Osteocyte (in vitro differentiated cells): ENCODE results near the gene FGR. TPM values are rescaled to one million over a fixed set of nuclear protein-coding genes. Genes with fewer than 3 reads are reported as not detected.

Experiments
- DNase-seq: peaks from one replicate; pipeline ENCODE4 v3.0.0; 2021; ENCODE audit warnings: mixed read lengths; ENCODE audit not compliant: unreplicated experiment; ENCODE audit errors: extremely low spot score
- H3K27ac Mint-ChIP-seq: one replicate; pipeline ENCODE4 v1.8.0; 2021; ENCODE audit warnings: mild to moderate bottlenecking, mixed read lengths; ENCODE audit not compliant: unreplicated experiment
- H3K27me3 Mint-ChIP-seq: one replicate; pipeline ENCODE4 v1.8.0; 2021; ENCODE audit warnings: mixed read lengths; ENCODE audit not compliant: unreplicated experiment
- H3K36me3 Mint-ChIP-seq: one replicate; pipeline ENCODE4 v1.8.0; 2021; ENCODE audit warnings: mixed read lengths; ENCODE audit not compliant: unreplicated experiment
- H3K4me1 Mint-ChIP-seq: one replicate; pipeline ENCODE4 v1.8.0; 2021; ENCODE audit warnings: mixed read lengths; ENCODE audit not compliant: unreplicated experiment
- H3K4me3 Mint-ChIP-seq: one replicate; pipeline ENCODE4 v1.8.0; 2021; ENCODE audit warnings: mild to moderate bottlenecking, moderate library complexity, mixed read lengths; ENCODE audit not compliant: unreplicated experiment
- H3K9me3 Mint-ChIP-seq: one replicate; pipeline ENCODE4 v1.8.0; 2021; ENCODE audit warnings: mixed read lengths; ENCODE audit not compliant: unreplicated experiment
- total RNA-seq: library from RNA; stranded (reverse); gene quantifications from 2 replicates; pipeline ENCODE4 v1.2.1, GENCODE V29; 2021
- TF ChIP-seq, protein P1 (sequence below): fragments of 200-600 bp; sonication (generic); IDR thresholded peaks from 2 replicates; pipeline ENCODE4 v1.5.0; 2021; ENCODE audit warnings: antibody characterized with exemption, mild to moderate bottlenecking, moderate library complexity

The FGR gene
- total RNA-seq, 1 donor from 2014 or later: not detected

DNA sequence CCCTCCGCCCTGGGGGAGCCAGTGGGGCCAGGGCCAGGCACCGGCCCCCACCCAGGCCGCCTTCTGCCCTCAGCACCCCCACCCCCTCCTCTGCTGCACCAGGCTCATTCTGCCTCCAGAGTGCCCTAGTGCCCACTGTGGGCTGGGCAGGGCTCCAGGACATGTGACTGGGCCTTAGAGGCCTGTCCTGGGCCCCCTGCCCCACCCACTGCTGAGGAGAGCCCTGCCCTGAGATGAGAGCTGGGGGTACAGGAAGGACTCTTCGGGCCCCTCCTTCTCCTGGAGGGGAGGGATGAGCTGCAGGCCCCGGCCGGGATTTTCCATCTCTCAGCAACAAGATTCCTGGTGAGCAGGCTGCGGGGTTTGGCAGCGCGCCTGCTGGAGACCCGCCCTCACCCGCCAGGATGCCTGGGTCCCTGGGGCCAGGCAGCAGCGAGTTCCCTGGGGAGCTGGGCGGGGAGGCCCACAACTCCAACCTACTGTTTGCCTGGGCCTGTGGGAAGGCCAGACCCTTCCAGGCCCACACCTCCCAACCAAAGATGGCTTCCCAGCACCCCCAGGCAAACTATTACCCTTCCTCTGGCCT, 45.1 kb downstream of the FGR start:
- no peaks in the 10 kb centered on the region for H3K9me3 Mint-ChIP-seq
- peaks cover 2% of the 10 kb centered on the region for H3K36me3 Mint-ChIP-seq

DNA sequence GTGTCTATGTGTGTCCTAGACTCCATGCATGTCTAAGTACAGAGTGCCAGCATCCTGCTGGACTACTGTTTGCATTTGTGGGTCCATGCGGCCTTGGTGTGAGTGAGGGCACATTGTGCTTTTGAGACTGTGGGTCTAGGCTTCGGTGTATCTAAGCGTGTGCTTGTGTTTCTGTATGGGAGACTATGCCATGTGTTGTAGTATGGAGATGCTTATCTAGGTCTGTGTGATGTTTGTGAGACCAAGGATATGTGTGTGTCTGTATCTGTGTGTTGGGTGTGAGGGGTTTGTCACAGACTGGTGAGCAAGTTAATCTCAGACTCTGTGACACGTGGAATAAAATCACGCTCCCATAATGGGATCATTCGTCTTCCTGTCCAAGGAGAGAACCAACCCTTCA, 45.5 kb downstream of the FGR start:
- no peak overlapping the region for H3K4me3 Mint-ChIP-seq
- no peaks in the 10 kb centered on the region for H3K9me3 Mint-ChIP-seq
- TF ChIP-seq, protein P1, sequence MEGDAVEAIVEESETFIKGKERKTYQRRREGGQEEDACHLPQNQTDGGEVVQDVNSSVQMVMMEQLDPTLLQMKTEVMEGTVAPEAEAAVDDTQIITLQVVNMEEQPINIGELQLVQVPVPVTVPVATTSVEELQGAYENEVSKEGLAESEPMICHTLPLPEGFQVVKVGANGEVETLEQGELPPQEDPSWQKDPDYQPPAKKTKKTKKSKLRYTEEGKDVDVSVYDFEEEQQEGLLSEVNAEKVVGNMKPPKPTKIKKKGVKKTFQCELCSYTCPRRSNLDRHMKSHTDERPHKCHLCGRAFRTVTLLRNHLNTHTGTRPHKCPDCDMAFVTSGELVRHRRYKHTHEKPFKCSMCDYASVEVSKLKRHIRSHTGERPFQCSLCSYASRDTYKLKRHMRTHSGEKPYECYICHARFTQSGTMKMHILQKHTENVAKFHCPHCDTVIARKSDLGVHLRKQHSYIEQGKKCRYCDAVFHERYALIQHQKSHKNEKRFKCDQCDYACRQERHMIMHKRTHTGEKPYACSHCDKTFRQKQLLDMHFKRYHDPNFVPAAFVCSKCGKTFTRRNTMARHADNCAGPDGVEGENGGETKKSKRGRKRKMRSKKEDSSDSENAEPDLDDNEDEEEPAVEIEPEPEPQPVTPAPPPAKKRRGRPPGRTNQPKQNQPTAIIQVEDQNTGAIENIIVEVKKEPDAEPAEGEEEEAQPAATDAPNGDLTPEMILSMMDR: no peak
- no peak for DNase-seq
- no peaks in the 10 kb centered on the region for H3K27me3 Mint-ChIP-seq
- H3K4me1 Mint-ChIP-seq: peaks cover 21% of the 10 kb centered on the region
- H3K27ac Mint-ChIP-seq: no peak overlapping the region
- peaks cover 2% of the 10 kb centered on the region for H3K36me3 Mint-ChIP-seq

More for the DNA sequence above, 45.1 kb downstream of the FGR start:
- peak overlapping the region; percentile 16 for H3K4me3 Mint-ChIP-seq
- H3K27ac Mint-ChIP-seq: peak overlapping the region; percentile 56
- no peaks in the 10 kb centered on the region for H3K27me3 Mint-ChIP-seq
- peaks cover 18% of the 10 kb centered on the region for H3K4me1 Mint-ChIP-seq
- peak; percentile 90 for DNase-seq
- TF ChIP-seq, protein P1: no peak

DNA sequence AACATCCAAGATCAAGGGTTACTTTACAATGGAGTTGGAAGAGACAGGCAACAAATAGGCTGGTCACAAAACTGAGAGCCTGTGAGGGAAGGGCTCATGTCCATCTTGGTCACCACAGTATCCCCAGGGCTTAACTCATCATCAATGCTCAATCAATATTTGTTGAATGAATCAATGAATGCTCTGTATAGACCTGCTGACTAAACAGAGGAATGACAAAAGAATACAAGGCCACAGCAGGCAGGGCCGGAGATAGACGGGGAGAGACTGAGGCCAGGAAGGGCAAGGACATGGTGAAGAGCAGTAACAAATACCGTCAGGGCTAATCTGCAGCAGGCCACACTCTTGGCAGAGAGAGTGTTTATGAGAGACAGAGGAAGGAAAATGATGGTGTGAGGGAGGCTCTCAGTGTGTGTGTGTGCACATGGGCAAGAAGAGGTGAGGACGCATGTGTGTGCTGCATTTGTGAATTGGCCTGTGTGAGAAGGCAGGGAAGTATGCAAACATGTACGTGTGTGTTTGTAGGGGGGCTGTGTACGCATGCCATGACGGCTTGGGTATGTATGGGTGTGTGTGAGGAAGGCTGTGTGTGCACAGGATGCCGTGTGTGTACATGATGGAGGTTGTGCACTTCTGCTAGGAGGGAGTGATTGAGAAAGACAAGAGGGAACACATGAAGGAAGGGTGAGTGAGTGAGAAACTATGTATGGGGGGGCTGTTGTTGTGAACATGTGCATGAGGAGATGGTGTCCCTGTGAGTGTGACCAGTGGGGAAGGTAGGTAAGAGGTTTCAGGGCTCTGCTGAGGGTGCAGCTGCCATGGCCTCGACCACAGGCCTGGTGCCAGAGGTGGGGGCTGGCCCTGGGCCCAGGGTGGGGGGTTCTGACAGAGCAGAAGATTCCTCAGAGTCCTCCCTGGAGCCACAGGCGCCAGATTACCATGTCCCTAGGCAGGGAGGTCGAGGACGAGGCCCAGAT, 46.4 kb downstream of the FGR start:
- no peaks in the 10 kb centered on the region for H3K9me3 Mint-ChIP-seq
- H3K4me3 Mint-ChIP-seq: no peak overlapping the region
- H3K4me1 Mint-ChIP-seq: peaks cover 30% of the 10 kb centered on the region
- no peaks in the 10 kb centered on the region for H3K27me3 Mint-ChIP-seq
- H3K36me3 Mint-ChIP-seq: peaks cover 2% of the 10 kb centered on the region
- DNase-seq: no peak
- TF ChIP-seq, protein P1: no peak
- no peak overlapping the region for H3K27ac Mint-ChIP-seq

DNA sequence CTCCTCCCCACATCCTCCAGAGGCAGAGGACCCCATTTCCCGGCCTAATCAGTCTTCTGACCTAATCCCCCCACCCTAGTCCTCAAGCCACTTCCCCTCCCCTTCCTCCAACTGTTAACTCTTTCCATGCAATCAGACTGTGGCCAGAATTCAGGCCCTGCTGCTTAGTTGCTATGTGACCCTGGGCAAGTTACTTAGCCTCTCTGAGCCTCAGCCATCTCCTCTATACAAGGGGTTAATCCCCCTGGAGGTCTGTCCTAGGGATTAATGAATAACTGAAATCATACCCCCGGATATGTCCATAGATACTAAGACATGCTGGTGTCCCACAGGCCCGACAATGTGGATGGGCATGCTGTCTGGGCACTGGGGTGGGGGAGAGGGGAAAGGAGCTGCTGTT, 49.3 kb downstream of the FGR start:
- Mint-ChIP-seq H3K27ac (peak overlapping the region; percentile 43), H3K36me3 (peaks cover 9% of the 10 kb centered on the region), H3K4me3 (no peak overlapping the region), H3K27me3 (no peaks in the 10 kb centered on the region), H3K9me3 (no peaks in the 10 kb centered on the region), H3K4me1 (peaks cover 42% of the 10 kb centered on the region)
- TF ChIP-seq, protein P1: no peak
- no peak for DNase-seq

DNA sequence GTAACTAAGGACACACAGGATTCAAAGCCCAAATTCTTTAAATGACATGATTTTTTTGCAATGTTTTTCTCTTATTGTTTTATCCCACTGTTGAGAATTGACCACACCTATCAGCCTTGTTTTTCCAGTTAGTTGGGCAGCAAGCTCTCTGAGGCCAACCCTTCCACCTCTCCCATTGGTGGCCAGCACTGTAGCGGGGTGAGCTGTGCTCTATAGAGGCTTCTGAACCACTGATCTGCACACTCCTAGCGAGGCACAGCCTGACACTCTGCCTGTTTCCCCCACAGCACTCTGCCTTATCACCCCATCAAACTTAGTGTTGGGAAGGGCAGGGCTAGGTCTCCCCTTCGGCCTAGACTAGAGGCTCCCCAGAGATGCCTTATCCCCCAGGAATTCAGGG, 50.5 kb downstream of the FGR start:
- no peaks in the 10 kb centered on the region for H3K9me3 Mint-ChIP-seq
- H3K4me3 Mint-ChIP-seq: no peak overlapping the region
- no peak for DNase-seq
- H3K4me1 Mint-ChIP-seq: peaks cover 49% of the 10 kb centered on the region
- H3K36me3 Mint-ChIP-seq: peaks cover 9% of the 10 kb centered on the region
- no peaks in the 10 kb centered on the region for H3K27me3 Mint-ChIP-seq
- no peak overlapping the region for H3K27ac Mint-ChIP-seq
- TF ChIP-seq, protein P1: no peak
